Neural progenitor cell (in vitro differentiated cells): Measurements from ENCODE around the gene VPS26C. TPM values are rescaled to one million over a fixed set of nuclear protein-coding genes. Genes with fewer than 3 reads are reported as not detected.

Experiments used
- DNase-seq: peaks from one replicate; pipeline ENCODE4 v3.0.0-alpha.2; 2016; ENCODE audit warnings: low spot score
- H2AFZ ChIP-seq: fragments of 200-600 bp; sonication (generic); replicated peaks from 2 replicates; pipeline ENCODE4 v1.6.1; 2016; ENCODE audit warnings: antibody characterized with exemption
- H3F3A ChIP-seq: fragments of 200-600 bp; sonication (generic); 2 replicates; pipeline ENCODE4 v1.6.1; 2016; ENCODE audit warnings: antibody characterized with exemption, low read depth
- H3K27ac ChIP-seq: fragments of 200-600 bp; sonication (generic); 2 replicates; pipeline ENCODE4 v1.5.1; 2016; ENCODE audit warnings: mild to moderate bottlenecking
- H3K27me3 ChIP-seq: fragments of 200-600 bp; sonication (generic); 2 replicates; pipeline ENCODE4 v1.6.1; 2016; ENCODE audit warnings: mild to moderate bottlenecking, moderate library complexity
- H3K36me3 ChIP-seq: fragments of 200-600 bp; sonication (generic); 2 replicates; pipeline ENCODE4 v1.5.1; 2016
- H3K4me1 ChIP-seq: fragments of 200-600 bp; sonication (generic); 2 replicates; pipeline ENCODE4 v1.6.1; 2016; ENCODE audit warnings: mixed run types
- H3K4me2 ChIP-seq: fragments of 200-600 bp; sonication (generic); 2 replicates; pipeline ENCODE4 v1.6.1; 2016
- H3K4me3 ChIP-seq: fragments of 200-600 bp; sonication (generic); 2 replicates; pipeline ENCODE4 v1.5.1; 2016
- H3K79me2 ChIP-seq: fragments of 200-600 bp; sonication (generic); 2 replicates; pipeline ENCODE4 v1.6.1; 2016; ENCODE audit warnings: low read depth
- H3K9ac ChIP-seq: fragments of 200-600 bp; sonication (generic); 2 replicates; pipeline ENCODE4 v1.6.1; 2016
- H3K9me3 ChIP-seq: fragments of 200-600 bp; sonication (generic); 2 replicates; pipeline ENCODE4 v1.5.1; 2016; ENCODE audit warnings: low read depth
- H4K20me1 ChIP-seq: fragments of 200-600 bp; sonication (generic); 2 replicates; pipeline ENCODE4 v1.6.1; 2016; ENCODE audit warnings: low read depth
- H3K27ac Mint-ChIP-seq: 3 replicates; pipeline ENCODE4 v1.8.0; 2021; ENCODE audit warnings: mixed read lengths
- H3K27me3 Mint-ChIP-seq: 2 replicates; pipeline ENCODE4 v1.8.0; 2022; ENCODE audit warnings: low read depth, mild to moderate bottlenecking, inconsistent platforms, moderate library complexity, mixed read lengths; ENCODE audit not compliant: insufficient read depth
- H3K36me3 Mint-ChIP-seq: 3 replicates; pipeline ENCODE4 v1.8.0; 2021; ENCODE audit warnings: mixed read lengths
- H3K4me1 Mint-ChIP-seq: 3 replicates; pipeline ENCODE4 v1.8.0; 2021; ENCODE audit warnings: mixed read lengths
- H3K4me3 Mint-ChIP-seq: 3 replicates; pipeline ENCODE4 v1.8.0; 2021; ENCODE audit warnings: mild to moderate bottlenecking, moderate library complexity, mixed read lengths
- H3K9me3 Mint-ChIP-seq: 3 replicates; pipeline ENCODE4 v1.8.0; 2020; ENCODE audit warnings: mixed read lengths
- EZH2 ChIP-seq: fragments of 200-600 bp; sonication (generic); IDR thresholded peaks from 2 replicates; pipeline ENCODE4 v1.6.1; 2017; ENCODE audit warnings: antibody characterized with exemption, mild to moderate bottlenecking, moderate library complexity
- EZH2phosphoT487 ChIP-seq: fragments of 200-600 bp; sonication (generic); IDR thresholded peaks from 2 replicates; pipeline ENCODE4 v1.6.1; 2017; ENCODE audit warnings: antibody characterized with exemption
- total RNA-seq: library from RNA; depleted of rRNA; stranded (reverse); fragments of >200 nt; gene quantifications from 2 replicates; pipeline ENCODE4 v1.2.3, GENCODE V29; 2015; ENCODE audit warnings: low replicate concordance
- TF ChIP-seq, protein P1 (sequence below): fragments of 200-600 bp; sonication (generic); IDR thresholded peaks from 2 replicates; pipeline ENCODE4 v1.5.1; 2017; ENCODE audit warnings: antibody characterized with exemption, mild to moderate bottlenecking

VPS26C gene
- total RNA-seq, 1 donor from 2014 or later = 80.5 TPM

- Histone ChIP-seq H3K27ac (peak overlapping the region; percentile 67), H3K4me1 (peaks cover 13% of the 10 kb centered on the region), H3K79me2 (peaks cover 63% of the 10 kb centered on the region), H3K36me3 (no peaks in the 10 kb centered on the region), H3K4me3 (peak overlapping the region; percentile 62), H3F3A (peaks cover 29% of the 10 kb centered on the region), H2AFZ (peak overlapping the region; percentile 59), H3K9ac (peak overlapping the region; percentile 21), H3K27me3 (no peaks in the 10 kb centered on the region), H4K20me1 (peaks cover 2% of the 10 kb centered on the region), H3K9me3 (no peaks in the 10 kb centered on the region), H3K4me2 (peak overlapping the region; percentile 96)
- H3K4me1 Mint-ChIP-seq = peaks cover 24% of the 10 kb centered on the region
- peaks cover 5% of the 10 kb centered on the region for H3K36me3 Mint-ChIP-seq
- H3K27me3 Mint-ChIP-seq = peaks cover 2% of the 10 kb centered on the region
- peak; percentile 75 for DNase-seq
- TF ChIP-seq EZH2 = no peak
- TF ChIP-seq, protein P1, sequence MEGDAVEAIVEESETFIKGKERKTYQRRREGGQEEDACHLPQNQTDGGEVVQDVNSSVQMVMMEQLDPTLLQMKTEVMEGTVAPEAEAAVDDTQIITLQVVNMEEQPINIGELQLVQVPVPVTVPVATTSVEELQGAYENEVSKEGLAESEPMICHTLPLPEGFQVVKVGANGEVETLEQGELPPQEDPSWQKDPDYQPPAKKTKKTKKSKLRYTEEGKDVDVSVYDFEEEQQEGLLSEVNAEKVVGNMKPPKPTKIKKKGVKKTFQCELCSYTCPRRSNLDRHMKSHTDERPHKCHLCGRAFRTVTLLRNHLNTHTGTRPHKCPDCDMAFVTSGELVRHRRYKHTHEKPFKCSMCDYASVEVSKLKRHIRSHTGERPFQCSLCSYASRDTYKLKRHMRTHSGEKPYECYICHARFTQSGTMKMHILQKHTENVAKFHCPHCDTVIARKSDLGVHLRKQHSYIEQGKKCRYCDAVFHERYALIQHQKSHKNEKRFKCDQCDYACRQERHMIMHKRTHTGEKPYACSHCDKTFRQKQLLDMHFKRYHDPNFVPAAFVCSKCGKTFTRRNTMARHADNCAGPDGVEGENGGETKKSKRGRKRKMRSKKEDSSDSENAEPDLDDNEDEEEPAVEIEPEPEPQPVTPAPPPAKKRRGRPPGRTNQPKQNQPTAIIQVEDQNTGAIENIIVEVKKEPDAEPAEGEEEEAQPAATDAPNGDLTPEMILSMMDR = no peak
- no peak for TF ChIP-seq EZH2phosphoT487
- H3K4me3 Mint-ChIP-seq = peak overlapping the region; percentile 96
- peak overlapping the region; percentile 94 for H3K27ac Mint-ChIP-seq
- no peaks in the 10 kb centered on the region for H3K9me3 Mint-ChIP-seq
Measured at GRCh38 chr21:37266515-37267221, 466 bp downstream of the VPS26C start.

GRCh38 chr21:37264808-37265207 is 2.3 kb downstream of the VPS26C start:
- Mint-ChIP-seq H3K9me3 (no peaks in the 10 kb centered on the region), H3K27ac (no peak overlapping the region), H3K4me1 (peaks cover 24% of the 10 kb centered on the region), H3K4me3 (no peak overlapping the region), H3K36me3 (peaks cover 5% of the 10 kb centered on the region), H3K27me3 (peaks cover 2% of the 10 kb centered on the region)
- TF ChIP-seq EZH2 (no peak), EZH2phosphoT487 (no peak)
- TF ChIP-seq, protein P1 = no peak
- H3K36me3 ChIP-seq = no peaks in the 10 kb centered on the region
- no peaks in the 10 kb centered on the region for H3K9me3 ChIP-seq
- no peak for DNase-seq
- H3K4me2 ChIP-seq = no peak overlapping the region
- no peak overlapping the region for H3K27ac ChIP-seq
- H3K27me3 ChIP-seq = no peaks in the 10 kb centered on the region
- H4K20me1 ChIP-seq = peaks cover 3% of the 10 kb centered on the region
- peaks cover 13% of the 10 kb centered on the region for H3K4me1 ChIP-seq
- peaks cover 81% of the 10 kb centered on the region for H3K79me2 ChIP-seq
- H3F3A ChIP-seq = peaks cover 30% of the 10 kb centered on the region
- H3K9ac ChIP-seq = no peak overlapping the region
- H3K4me3 ChIP-seq = no peak overlapping the region
- no peak overlapping the region for H2AFZ ChIP-seq

- no peak for DNase-seq
- Histone ChIP-seq H3K4me3 (no peak overlapping the region), H3K36me3 (no peaks in the 10 kb centered on the region), H2AFZ (no peak overlapping the region), H3K4me2 (no peak overlapping the region), H3K9me3 (no peaks in the 10 kb centered on the region), H4K20me1 (peaks cover 3% of the 10 kb centered on the region), H3K9ac (no peak overlapping the region), H3F3A (peaks cover 38% of the 10 kb centered on the region), H3K27me3 (no peaks in the 10 kb centered on the region), H3K79me2 (peaks cover 87% of the 10 kb centered on the region), H3K4me1 (peaks cover 13% of the 10 kb centered on the region), H3K27ac (no peak overlapping the region)
- peaks cover 5% of the 10 kb centered on the region for H3K36me3 Mint-ChIP-seq
- no peaks in the 10 kb centered on the region for H3K9me3 Mint-ChIP-seq
- H3K27me3 Mint-ChIP-seq = peaks cover 2% of the 10 kb centered on the region
- no peak overlapping the region for H3K27ac Mint-ChIP-seq
- H3K4me3 Mint-ChIP-seq = no peak overlapping the region
- TF ChIP-seq, protein P1 = no peak
- TF ChIP-seq EZH2 = no peak
- no peak for TF ChIP-seq EZH2phosphoT487
- H3K4me1 Mint-ChIP-seq = peaks cover 25% of the 10 kb centered on the region
Measured at GRCh38 chr21:37263827-37264600, 3.1 kb downstream of the VPS26C start.
